Calu3 (cell line): ENCODE results near the gene MGST3. TPM values are rescaled to one million over a fixed set of nuclear protein-coding genes. Genes with fewer than 3 reads are reported as not detected.

Experiments used
- BruUV-seq: library from RNA; stranded (reverse); fragments of 400-500 nt; replicated peaks from 2 replicates; lab custom pipeline; 2021; lab: Mats Ljungman, UMichigan
- CTCF ChIA-PET: fragments of 300-600 bp; sonication (Branson Sonifier 250); formaldehyde crosslinking; loops from one replicate; lab custom pipeline; 2022; ENCODE audit warnings: antibody characterized with exemption; lab: Charles Lee
- DNase-seq: peaks from one replicate; pipeline ENCODE4 v3.0.0; 2022
- H3K27ac Mint-ChIP-seq: one replicate; pipeline ENCODE4 v1.8.0; 2022; ENCODE audit warnings: mixed read lengths; ENCODE audit not compliant: unreplicated experiment
- H3K27me3 Mint-ChIP-seq: one replicate; pipeline ENCODE4 v1.8.0; 2022; ENCODE audit warnings: mixed read lengths; ENCODE audit not compliant: unreplicated experiment
- H3K36me3 Mint-ChIP-seq: one replicate; pipeline ENCODE4 v1.8.0; 2022; ENCODE audit warnings: mild to moderate bottlenecking, moderate library complexity, mixed read lengths; ENCODE audit not compliant: insufficient read depth, unreplicated experiment
- H3K4me1 Mint-ChIP-seq: one replicate; pipeline ENCODE4 v1.8.0; 2022; ENCODE audit warnings: mild to moderate bottlenecking, low read depth, mixed read lengths; ENCODE audit not compliant: unreplicated experiment
- H3K4me3 Mint-ChIP-seq: one replicate; pipeline ENCODE4 v1.8.0; 2022; ENCODE audit warnings: mild to moderate bottlenecking, low read depth, moderate library complexity, mixed read lengths; ENCODE audit not compliant: unreplicated experiment
- H3K9me3 Mint-ChIP-seq: one replicate; pipeline ENCODE4 v1.8.0; 2022; ENCODE audit warnings: low read depth, mixed read lengths; ENCODE audit not compliant: unreplicated experiment
- intact Hi-C: fragments of 100-400 bp; cut with micrococcal nuclease; formaldehyde crosslinking; loops from one replicate; pipeline ENCODE4 v1.10.0; 2022; ENCODE audit not compliant: unreplicated experiment
- total RNA-seq: library from RNA; stranded (reverse); gene quantifications from 2 replicates; pipeline ENCODE4 v1.2.3, GENCODE V29; 2022
- TF ChIP-seq, protein P1 (sequence below): fragments of 200-600 bp; IDR thresholded peaks from one replicate; pipeline ENCODE4 v1.8.0; 2022; ENCODE audit warnings: antibody characterized with exemption; ENCODE audit not compliant: unreplicated experiment

MGST3 gene
- total RNA-seq, 1 experiment from 2014 or later: 136 TPM

DNA sequence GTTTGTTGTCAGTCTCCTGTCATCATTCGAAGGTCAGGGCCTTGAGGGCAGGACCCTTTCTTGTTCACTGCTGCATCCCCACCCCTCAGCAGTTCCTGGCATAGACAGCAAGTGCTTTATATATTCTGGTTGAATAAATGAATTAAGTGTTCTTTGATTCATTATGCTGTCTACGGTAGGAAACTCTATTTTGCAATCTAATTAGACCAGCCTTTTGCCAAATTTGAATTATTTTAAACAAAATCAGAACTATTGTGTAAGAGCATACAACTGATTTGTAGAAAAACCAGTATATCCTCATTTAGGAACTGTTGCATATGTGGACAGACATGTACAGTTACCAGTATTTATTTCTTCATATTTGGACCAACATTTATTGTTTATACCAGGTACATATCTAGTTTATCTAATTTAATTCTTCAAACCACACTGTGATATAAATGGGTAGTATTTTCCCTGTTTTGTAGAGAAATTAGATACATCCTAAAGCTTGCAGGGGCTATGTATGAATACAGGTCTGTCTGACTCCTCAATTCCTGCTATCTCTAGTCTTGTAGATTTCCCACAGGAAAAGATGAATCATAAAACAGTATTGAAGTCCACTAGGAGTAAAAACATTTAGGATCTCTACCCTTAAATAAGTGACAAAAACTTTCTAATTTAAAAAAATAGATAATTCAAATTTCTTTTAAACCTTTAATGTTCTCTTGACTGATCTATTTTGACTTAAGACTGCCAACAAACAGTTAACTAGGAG is 10.4 kb downstream of the MGST3 start:
- no TSS peak for BruUV-seq
- no peak for DNase-seq
- Mint-ChIP-seq H3K9me3 (no peaks in the 10 kb centered on the region), H3K27ac (no peak overlapping the region), H3K4me1 (peaks cover 31% of the 10 kb centered on the region), H3K36me3 (no peaks in the 10 kb centered on the region), H3K4me3 (no peak overlapping the region), H3K27me3 (no peaks in the 10 kb centered on the region)
- TF ChIP-seq, protein P1, sequence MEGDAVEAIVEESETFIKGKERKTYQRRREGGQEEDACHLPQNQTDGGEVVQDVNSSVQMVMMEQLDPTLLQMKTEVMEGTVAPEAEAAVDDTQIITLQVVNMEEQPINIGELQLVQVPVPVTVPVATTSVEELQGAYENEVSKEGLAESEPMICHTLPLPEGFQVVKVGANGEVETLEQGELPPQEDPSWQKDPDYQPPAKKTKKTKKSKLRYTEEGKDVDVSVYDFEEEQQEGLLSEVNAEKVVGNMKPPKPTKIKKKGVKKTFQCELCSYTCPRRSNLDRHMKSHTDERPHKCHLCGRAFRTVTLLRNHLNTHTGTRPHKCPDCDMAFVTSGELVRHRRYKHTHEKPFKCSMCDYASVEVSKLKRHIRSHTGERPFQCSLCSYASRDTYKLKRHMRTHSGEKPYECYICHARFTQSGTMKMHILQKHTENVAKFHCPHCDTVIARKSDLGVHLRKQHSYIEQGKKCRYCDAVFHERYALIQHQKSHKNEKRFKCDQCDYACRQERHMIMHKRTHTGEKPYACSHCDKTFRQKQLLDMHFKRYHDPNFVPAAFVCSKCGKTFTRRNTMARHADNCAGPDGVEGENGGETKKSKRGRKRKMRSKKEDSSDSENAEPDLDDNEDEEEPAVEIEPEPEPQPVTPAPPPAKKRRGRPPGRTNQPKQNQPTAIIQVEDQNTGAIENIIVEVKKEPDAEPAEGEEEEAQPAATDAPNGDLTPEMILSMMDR: no peak
- intact Hi-C loops: no loop called here
- CTCF ChIA-PET: no interaction called here

DNA sequence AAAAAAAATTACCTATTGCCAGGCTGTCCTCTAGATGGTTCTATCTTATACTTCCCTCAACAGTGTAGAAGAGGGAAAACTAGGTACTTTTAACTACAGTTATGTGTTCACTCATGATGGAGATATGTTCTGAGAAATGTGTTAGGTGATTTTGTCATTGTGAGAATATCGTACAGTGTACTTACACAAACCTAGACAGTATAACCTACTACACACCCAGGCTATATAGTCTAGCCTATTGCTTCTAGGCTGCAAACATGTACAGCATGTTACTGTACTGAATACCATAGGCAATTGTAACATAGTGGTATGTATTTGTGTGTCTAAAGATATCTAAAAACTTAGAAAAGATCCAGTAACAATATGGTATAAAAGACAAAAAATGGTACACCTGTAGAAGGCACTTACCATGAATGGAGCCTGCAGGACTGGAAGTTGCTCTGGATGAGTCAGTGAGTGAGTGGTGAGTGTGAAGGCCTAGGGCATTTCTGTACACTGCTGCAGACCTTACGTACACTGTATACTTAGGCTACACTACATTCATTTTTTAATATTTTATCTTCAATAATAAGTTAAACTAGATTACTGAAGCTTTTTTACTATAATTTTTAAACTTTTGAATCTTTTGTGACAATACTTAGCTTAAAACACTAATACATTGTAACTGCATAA is 13.2 kb downstream of the MGST3 start:
- CTCF ChIA-PET: interaction anchor here (0.6 kb wide), 1 partner anchor 1914 kb away, joined by 5 read pairs; no protein-coding TSS in a partner anchor
- Mint-ChIP-seq H3K4me3 (no peak overlapping the region), H3K27ac (no peak overlapping the region), H3K9me3 (no peaks in the 10 kb centered on the region), H3K4me1 (peaks cover 32% of the 10 kb centered on the region), H3K36me3 (no peaks in the 10 kb centered on the region), H3K27me3 (no peaks in the 10 kb centered on the region)
- no peak for DNase-seq
- intact Hi-C loops: no loop called here
- TF ChIP-seq, protein P1: no peak
- BruUV-seq: no TSS peak

GRCh38 chr1:165645654-165646366 is 14.8 kb downstream of the MGST3 start:
- peak; percentile 83 for DNase-seq
- H3K27ac Mint-ChIP-seq: peak overlapping the region; percentile 79
- peaks cover 5% of the 10 kb centered on the region for H3K36me3 Mint-ChIP-seq
- peak overlapping the region; percentile 32 for H3K4me3 Mint-ChIP-seq
- TF ChIP-seq, protein P1: no peak
- no peaks in the 10 kb centered on the region for H3K9me3 Mint-ChIP-seq
- H3K27me3 Mint-ChIP-seq: no peaks in the 10 kb centered on the region
- intact Hi-C loops: loop anchor here (5.0 kb wide), 2 partner anchors 51 to 254 kb away; partner anchors contain the start of gene ALDH9A1
- CTCF ChIA-PET: interaction anchor here (0.6 to 1.8 kb wide), 8 partner anchors 8 to 253 kb away, joined by 3 to 8 read pairs (median 4); no protein-coding TSS in a partner anchor
- no TSS peak for BruUV-seq
- peaks cover 32% of the 10 kb centered on the region for H3K4me1 Mint-ChIP-seq

- intact Hi-C loops: loop anchor here (5.0 kb wide), 2 partner anchors 50 to 255 kb away; partner anchors contain the start of gene ALDH9A1
- Mint-ChIP-seq H3K9me3 (no peaks in the 10 kb centered on the region), H3K27ac (no peak overlapping the region), H3K36me3 (peaks cover 5% of the 10 kb centered on the region), H3K4me1 (peaks cover 32% of the 10 kb centered on the region), H3K27me3 (no peaks in the 10 kb centered on the region), H3K4me3 (no peak overlapping the region)
- no peak for DNase-seq
- TF ChIP-seq, protein P1: no peak
- BruUV-seq: no TSS peak
- CTCF ChIA-PET: interaction anchor here (0.7 to 1.1 kb wide), 3 partner anchors 10 to 473 kb away, joined by 3 read pairs; no protein-coding TSS in a partner anchor
Measured at GRCh38 chr1:165647517-165647916, 16.5 kb downstream of the MGST3 start.
